DND-41 (cell line): Measurements from ENCODE around the gene CIBAR2.

ENCODE experiments used
- EZH2 ChIP-seq: IDR thresholded peaks from 3 replicates; pipeline ENCODE4 v1.6.1; 2012; ENCODE audit warnings: borderline replicate concordance, low read depth, mild to moderate bottlenecking, moderate library complexity, low read length, inconsistent platforms; ENCODE audit not compliant: severe bottlenecking
- TF ChIP-seq, protein P1 (sequence below): IDR thresholded peaks from 2 replicates; pipeline ENCODE4 v1.5.1; 2012; ENCODE audit warnings: borderline replicate concordance, low read length, moderate library complexity, mild to moderate bottlenecking; ENCODE audit not compliant: poor library complexity, severe bottlenecking; ENCODE audit errors: extremely low read depth

- TF ChIP-seq, protein P1, sequence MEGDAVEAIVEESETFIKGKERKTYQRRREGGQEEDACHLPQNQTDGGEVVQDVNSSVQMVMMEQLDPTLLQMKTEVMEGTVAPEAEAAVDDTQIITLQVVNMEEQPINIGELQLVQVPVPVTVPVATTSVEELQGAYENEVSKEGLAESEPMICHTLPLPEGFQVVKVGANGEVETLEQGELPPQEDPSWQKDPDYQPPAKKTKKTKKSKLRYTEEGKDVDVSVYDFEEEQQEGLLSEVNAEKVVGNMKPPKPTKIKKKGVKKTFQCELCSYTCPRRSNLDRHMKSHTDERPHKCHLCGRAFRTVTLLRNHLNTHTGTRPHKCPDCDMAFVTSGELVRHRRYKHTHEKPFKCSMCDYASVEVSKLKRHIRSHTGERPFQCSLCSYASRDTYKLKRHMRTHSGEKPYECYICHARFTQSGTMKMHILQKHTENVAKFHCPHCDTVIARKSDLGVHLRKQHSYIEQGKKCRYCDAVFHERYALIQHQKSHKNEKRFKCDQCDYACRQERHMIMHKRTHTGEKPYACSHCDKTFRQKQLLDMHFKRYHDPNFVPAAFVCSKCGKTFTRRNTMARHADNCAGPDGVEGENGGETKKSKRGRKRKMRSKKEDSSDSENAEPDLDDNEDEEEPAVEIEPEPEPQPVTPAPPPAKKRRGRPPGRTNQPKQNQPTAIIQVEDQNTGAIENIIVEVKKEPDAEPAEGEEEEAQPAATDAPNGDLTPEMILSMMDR, result no peak
- no peak for TF ChIP-seq EZH2
Observed at GRCh38 chr16:85057212-85057889, 54.9 kb downstream of the CIBAR2 start.
